CD14-positive monocyte (primary cell): ENCODE measurements around the gene TUBA3C. TPM values are rescaled to one million over a fixed set of nuclear protein-coding genes. Genes with fewer than 3 reads are reported as not detected.
A peak's percentile ranks its signal among the peaks of the same experiment; 100 is the strongest.

Experiments used
- DNase-seq, 3 donors: peaks; one replicate each; pipeline ENCODE4 v3.0.0-alpha.2; 2011 to 2022
- H2AFZ ChIP-seq: 2 replicates; pipeline ENCODE4 v1.6.0; 2012; ENCODE audit warnings: mild to moderate bottlenecking, low read depth, low read length, inconsistent platforms; ENCODE audit not compliant: insufficient read depth, poor library complexity, severe bottlenecking
- H3K27ac ChIP-seq, 2 donors: 1 replicate in 1 of 2; 2 replicates in 1 of 2; pipeline ENCODE4 v1.5.1; 2012 to 2013; ENCODE audit warnings: low read length in 2 of 2, control low read depth in 1 of 2, inconsistent platforms in 1 of 2, low read depth in 1 of 2, mild to moderate bottlenecking in 1 of 2
- H3K27me3 ChIP-seq, 2 donors: one replicate each; pipeline versions ENCODE4 v1.6.0 to v1.6.1; 2011 to 2013; ENCODE audit warnings: low read length in 2 of 2; ENCODE audit not compliant: control insufficient read depth in 2 of 2, insufficient read depth in 2 of 2
- H3K36me3 ChIP-seq, 2 donors: replicated peaks in 1 of 2; 1 replicate in 1 of 2; 2 replicates in 1 of 2; pipeline versions ENCODE4 v1.5.1 to v1.6.1; 2012 to 2013; ENCODE audit warnings: low read length in 2 of 2, control low read depth in 1 of 2, inconsistent platforms in 1 of 2, mild to moderate bottlenecking in 1 of 2; ENCODE audit not compliant: insufficient read depth in 2 of 2, control insufficient read depth in 1 of 2
- H3K4me1 ChIP-seq, 2 donors: 1 replicate in 1 of 2; 2 replicates in 1 of 2; pipeline versions ENCODE4 v1.5.1 to v1.6.1; 2012 to 2013; ENCODE audit warnings: low read length in 2 of 2, control low read depth in 1 of 2, inconsistent platforms in 1 of 2, mild to moderate bottlenecking in 1 of 2, moderate library complexity in 1 of 2; ENCODE audit not compliant: insufficient read depth in 2 of 2, control insufficient read depth in 1 of 2
- H3K4me2 ChIP-seq: replicated peaks from 2 replicates; pipeline ENCODE3; 2012; ENCODE audit warnings: low read length, moderate library complexity, mild to moderate bottlenecking; ENCODE audit not compliant: poor library complexity, severe bottlenecking; ENCODE audit errors: extremely low read depth
- H3K4me3 ChIP-seq, 3 experiments: fragments of 200-600 bp in 1 of 3; sonication (generic) in 1 of 3; replicated peaks in 1 of 3; 1 replicate in 2 of 3; 2 replicates in 1 of 3; pipeline ENCODE4 v1.5.1; 2011 to 2013; ENCODE audit warnings: low read length in 3 of 3, mild to moderate bottlenecking in 3 of 3, control low read depth in 2 of 3, low read depth in 2 of 3, inconsistent platforms in 1 of 3, moderate library complexity in 1 of 3
- H3K79me2 ChIP-seq: 2 replicates; pipeline ENCODE4 v1.6.0; 2012; ENCODE audit warnings: mild to moderate bottlenecking, control low read depth, inconsistent platforms, low read length, moderate library complexity; ENCODE audit not compliant: insufficient read depth
- H3K9ac ChIP-seq: 2 replicates; pipeline ENCODE4 v1.6.0; 2017; ENCODE audit warnings: low read length, mild to moderate bottlenecking; ENCODE audit not compliant: insufficient read depth, poor library complexity, severe bottlenecking
- H3K9me3 ChIP-seq, 2 donors: replicated peaks in 1 of 2; 1 replicate in 1 of 2; 2 replicates in 1 of 2; pipeline versions ENCODE4 v1.5.1 to v1.6.1; 2012 to 2013; ENCODE audit warnings: low read length in 2 of 2, control low read depth in 1 of 2; ENCODE audit not compliant: control insufficient read depth in 1 of 2, insufficient read depth in 1 of 2
- H4K20me1 ChIP-seq: 2 replicates; pipeline ENCODE4 v1.6.0; 2012; ENCODE audit warnings: mild to moderate bottlenecking, low read length, control low read depth, moderate library complexity; ENCODE audit not compliant: insufficient read depth
- H3K27ac Mint-ChIP-seq, 7 donors: one replicate each; pipeline ENCODE4 v1.8.0; 2020; ENCODE audit warnings: mild to moderate bottlenecking in 7 of 7, mixed read lengths in 7 of 7, moderate library complexity in 6 of 7, inconsistent platforms in 2 of 7
- H3K27me3 Mint-ChIP-seq, 3 donors: one replicate each; pipeline ENCODE4 v1.8.0; 2021 to 2022; ENCODE audit warnings: low read depth in 3 of 3, mild to moderate bottlenecking in 3 of 3, mixed read lengths in 3 of 3, moderate library complexity in 3 of 3, inconsistent platforms in 1 of 3
- H3K36me3 Mint-ChIP-seq, 2 donors: one replicate each; pipeline ENCODE4 v1.8.0; 2020; ENCODE audit warnings: mixed read lengths in 2 of 2, inconsistent platforms in 1 of 2, mild to moderate bottlenecking in 1 of 2
- H3K4me1 Mint-ChIP-seq: one replicate; pipeline ENCODE4 v1.8.0; 2020; ENCODE audit warnings: mild to moderate bottlenecking, mixed read lengths
- H3K4me3 Mint-ChIP-seq, 2 donors: one replicate each; pipeline ENCODE4 v1.8.0; 2020; ENCODE audit warnings: mild to moderate bottlenecking in 2 of 2, mixed read lengths in 2 of 2, moderate library complexity in 1 of 2
- H3K9me3 Mint-ChIP-seq, 7 donors: one replicate each; pipeline ENCODE4 v1.8.0; 2020 to 2022; ENCODE audit warnings: mixed read lengths in 7 of 7, mild to moderate bottlenecking in 6 of 7, moderate library complexity in 6 of 7, inconsistent platforms in 2 of 7
- CTCF ChIP-seq: fragments of 200-600 bp; IDR thresholded peaks from one replicate; pipeline ENCODE4 v1.8.0; 2022; ENCODE audit warnings: antibody characterized with exemption, mild to moderate bottlenecking
- WGBS: methylation state at CpG from one replicate; pipeline ENCODE4 v1.1.5; 2013; ENCODE audit warnings: missing lambda C conversion rate; ENCODE audit not compliant: insufficient coverage; 5-methylcytosine and 5-hydroxymethylcytosine counted together
- intact Hi-C, 2 donors: fragments of 100-400 bp; cut with micrococcal nuclease; formaldehyde crosslinking; loops; one replicate each; pipeline versions ENCODE4 v1.15.0 to v1.15.1; 2023
- polyA plus RNA-seq, 3 donors: library from polyadenylated mRNA; depleted of rRNA in 1 of 3; unstranded in 2 of 3; stranded (reverse) in 1 of 3; fragments of 300-500 nt in 2 of 3; fragments of >200 nt in 1 of 3; fragmentation: Illumina TruSeq in 2 of 3; gene quantifications; 1 replicate in 2 of 3; 2 replicates in 1 of 3; pipeline ENCODE4 v1.2.3, GENCODE V29; 2012 to 2021

Gene TUBA3C
- polyA plus RNA-seq, 3 donors: not detected

- H3K27ac Mint-ChIP-seq: peak overlapping the region in 1 of 7 donors; percentile 57
- no peak overlapping the region for H3K4me3 ChIP-seq
- DNase-seq: no peak
- TF ChIP-seq CTCF: no peak
- H3K9me3 Mint-ChIP-seq: peaks cover 14 to 65% (median 39%) of the 10 kb centered on the region in 7 donors
- peaks cover 67 to 85% of the 10 kb centered on the region in 2 donors for H3K9me3 ChIP-seq
- no peak overlapping the region for H2AFZ ChIP-seq
- H3K27ac ChIP-seq: no peak overlapping the region
- H3K4me3 Mint-ChIP-seq: no peak overlapping the region
- H3K4me1 ChIP-seq: no peaks in the 10 kb centered on the region
- H3K4me1 Mint-ChIP-seq: no peaks in the 10 kb centered on the region
- no peaks in the 10 kb centered on the region for H4K20me1 ChIP-seq
- no peaks in the 10 kb centered on the region for H3K27me3 ChIP-seq
- H3K9ac ChIP-seq: no peak overlapping the region
- H3K36me3 ChIP-seq: no peaks in the 10 kb centered on the region
- peaks cover 0 to 3% (median 0%) of the 10 kb centered on the region in 3 donors for H3K27me3 Mint-ChIP-seq
- H3K4me2 ChIP-seq: no peak overlapping the region
- H3K36me3 Mint-ChIP-seq: no peaks in the 10 kb centered on the region
- intact Hi-C loops: no loop called here
- no peaks in the 10 kb centered on the region for H3K79me2 ChIP-seq
- WGBS: 88% methylated on average over 8 of the region's 14 CpGs
Measured at GRCh38 chr13:19156013-19156825, 25.4 kb downstream of the TUBA3C start.

- H3K4me3 Mint-ChIP-seq: no peak overlapping the region
- H3K27ac Mint-ChIP-seq: peak overlapping the region in 1 of 7 donors; percentile 11
- Histone ChIP-seq H3K36me3 (no peaks in the 10 kb centered on the region), H3K4me1 (no peaks in the 10 kb centered on the region), H3K4me3 (no peak overlapping the region), H3K9me3 (peaks cover 66 to 84% of the 10 kb centered on the region in 2 donors), H3K27me3 (no peaks in the 10 kb centered on the region), H2AFZ (no peak overlapping the region), H3K27ac (no peak overlapping the region), H3K4me2 (no peak overlapping the region), H4K20me1 (no peaks in the 10 kb centered on the region), H3K79me2 (no peaks in the 10 kb centered on the region), H3K9ac (no peak overlapping the region)
- WGBS: 67% methylated on average over 3 of the region's 6 CpGs
- no peak for TF ChIP-seq CTCF
- H3K27me3 Mint-ChIP-seq: peaks cover 0 to 3% (median 0%) of the 10 kb centered on the region in 3 donors
- no peaks in the 10 kb centered on the region for H3K4me1 Mint-ChIP-seq
- H3K9me3 Mint-ChIP-seq: peaks cover 18 to 67% (median 42%) of the 10 kb centered on the region in 7 donors
- DNase-seq: no peak
- no peaks in the 10 kb centered on the region for H3K36me3 Mint-ChIP-seq
- intact Hi-C loops: no loop called here
Measured at GRCh38 chr13:19155321-19155861, 26.2 kb downstream of the TUBA3C start.
